HCEC 1CT (cell line): ENCODE results near the gene RABGAP1L.
"Not testable (repeated sequence)": the region's sequence is repeated elsewhere in the genome, so short reads cannot be mapped to it uniquely, and the experiment has no call there.

Experiments used
- DNase-seq: peaks from one replicate; pipeline ENCODE4 v3.0.0-alpha.2; 2017

Gene RABGAP1L

GRCh38 chr1:174689524-174689923, 530.2 kb downstream of the RABGAP1L start:
- DNase-seq = no peak

GRCh38 chr1:174690266-174690665, 530.9 kb downstream of the RABGAP1L start:
- no peak for DNase-seq

GRCh38 chr1:174692313-174692712, 533.0 kb downstream of the RABGAP1L start:
- peak; percentile 48 for DNase-seq

- no peak for DNase-seq
These were observed 533.8 kb downstream of the RABGAP1L start for GRCh38 chr1:174693085-174693484.

- not testable (repeated sequence) for DNase-seq
These were observed 534.2 kb downstream of the RABGAP1L start for GRCh38 chr1:174693539-174693938.

GRCh38 chr1:174696026-174696821, 536.9 kb downstream of the RABGAP1L start:
- no peak for DNase-seq

GRCh38 chr1:174700314-174700713, 541.0 kb downstream of the RABGAP1L start:
- no peak for DNase-seq

- DNase-seq = no peak
These were observed 541.5 kb downstream of the RABGAP1L start for GRCh38 chr1:174700775-174701174.

- DNase-seq = no peak
These were observed 542.2 kb downstream of the RABGAP1L start for GRCh38 chr1:174701565-174701964.

- no peak for DNase-seq
These were observed 542.7 kb downstream of the RABGAP1L start for GRCh38 chr1:174702011-174702410.

GRCh38 chr1:174703309-174703708, 544.0 kb downstream of the RABGAP1L start:
- DNase-seq = no peak

GRCh38 chr1:174704300-174704699, 545.0 kb downstream of the RABGAP1L start:
- DNase-seq = no peak

GRCh38 chr1:174710868-174711845, 551.8 kb downstream of the RABGAP1L start:
- no peak for DNase-seq

- DNase-seq = not testable (repeated sequence)
These were observed 552.5 kb downstream of the RABGAP1L start for GRCh38 chr1:174711848-174712247.

- DNase-seq = no peak
These were observed 553.2 kb downstream of the RABGAP1L start for GRCh38 chr1:174712541-174712940.

- no peak for DNase-seq
These were observed 554.5 kb downstream of the RABGAP1L start for GRCh38 chr1:174713796-174714195.

- no peak for DNase-seq
These were observed 559.9 kb downstream of the RABGAP1L start for GRCh38 chr1:174719194-174719593.

- no peak for DNase-seq
These were observed 561.3 kb downstream of the RABGAP1L start for GRCh38 chr1:174720618-174721017.

GRCh38 chr1:174721246-174721645, 561.9 kb downstream of the RABGAP1L start:
- no peak for DNase-seq

- no peak for DNase-seq
These were observed 564.5 kb downstream of the RABGAP1L start for GRCh38 chr1:174723816-174724215.

- no peak for DNase-seq
These were observed 564.9 kb downstream of the RABGAP1L start for GRCh38 chr1:174724219-174724618.

- peak; percentile 42 for DNase-seq
These were observed 567.0 kb downstream of the RABGAP1L start for GRCh38 chr1:174726167-174726879.
